ENCODE results near the gene TAS2R41. TPM values are rescaled to one million over a fixed set of nuclear protein-coding genes. Genes with fewer than 3 reads are reported as not detected.

TAS2R41 gene
- total RNA-seq, 1 donor from 2014 or later, result not detected

GRCh38 chr7:143435266-143435665 is 42.4 kb upstream of the TAS2R41 start:
- FAIRE-seq (no peak), DNase-seq (ENCODE audit: low read depth) (peak; percentile 85)
- Histone ChIP-seq H3K27me3 (ENCODE audit: control insufficient read depth, insufficient read depth, low read length) (no peaks in the 10 kb centered on the region), H3K36me3 (ENCODE audit: control insufficient read depth, insufficient read depth, low read length) (no peaks in the 10 kb centered on the region), H3K4me3 (ENCODE audit: low read depth, low read length) (no peak overlapping the region)
- TF ChIP-seq, protein P1, sequence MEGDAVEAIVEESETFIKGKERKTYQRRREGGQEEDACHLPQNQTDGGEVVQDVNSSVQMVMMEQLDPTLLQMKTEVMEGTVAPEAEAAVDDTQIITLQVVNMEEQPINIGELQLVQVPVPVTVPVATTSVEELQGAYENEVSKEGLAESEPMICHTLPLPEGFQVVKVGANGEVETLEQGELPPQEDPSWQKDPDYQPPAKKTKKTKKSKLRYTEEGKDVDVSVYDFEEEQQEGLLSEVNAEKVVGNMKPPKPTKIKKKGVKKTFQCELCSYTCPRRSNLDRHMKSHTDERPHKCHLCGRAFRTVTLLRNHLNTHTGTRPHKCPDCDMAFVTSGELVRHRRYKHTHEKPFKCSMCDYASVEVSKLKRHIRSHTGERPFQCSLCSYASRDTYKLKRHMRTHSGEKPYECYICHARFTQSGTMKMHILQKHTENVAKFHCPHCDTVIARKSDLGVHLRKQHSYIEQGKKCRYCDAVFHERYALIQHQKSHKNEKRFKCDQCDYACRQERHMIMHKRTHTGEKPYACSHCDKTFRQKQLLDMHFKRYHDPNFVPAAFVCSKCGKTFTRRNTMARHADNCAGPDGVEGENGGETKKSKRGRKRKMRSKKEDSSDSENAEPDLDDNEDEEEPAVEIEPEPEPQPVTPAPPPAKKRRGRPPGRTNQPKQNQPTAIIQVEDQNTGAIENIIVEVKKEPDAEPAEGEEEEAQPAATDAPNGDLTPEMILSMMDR (IDR thresholded peaks at IDR 0.05; ENCODE audit: insufficient read depth, low read length, severe bottlenecking), result no peak

GRCh38 chr7:143436325-143436946 is 41.2 kb upstream of the TAS2R41 start:
- TF ChIP-seq, protein P1 (IDR thresholded peaks at IDR 0.05; ENCODE audit: insufficient read depth, low read length, severe bottlenecking), result no peak
- Histone ChIP-seq H3K27me3 (ENCODE audit: control insufficient read depth, insufficient read depth, low read length) (no peaks in the 10 kb centered on the region), H3K4me3 (ENCODE audit: low read depth, low read length) (no peak overlapping the region), H3K36me3 (ENCODE audit: control insufficient read depth, insufficient read depth, low read length) (no peaks in the 10 kb centered on the region)
- FAIRE-seq (no peak), DNase-seq (ENCODE audit: low read depth) (no peak)

- H3K27me3 ChIP-seq (ENCODE audit: control insufficient read depth, insufficient read depth, low read length), result no peaks in the 10 kb centered on the region
- no peak for DNase-seq (ENCODE audit: low read depth)
- no peak overlapping the region for H3K4me3 ChIP-seq (ENCODE audit: low read depth, low read length)
- FAIRE-seq, result no peak
- TF ChIP-seq, protein P1 (IDR thresholded peaks at IDR 0.05; ENCODE audit: insufficient read depth, low read length, severe bottlenecking), result no peak
- no peaks in the 10 kb centered on the region for H3K36me3 ChIP-seq (ENCODE audit: control insufficient read depth, insufficient read depth, low read length)
These were observed 40.1 kb upstream of the TAS2R41 start for GRCh38 chr7:143437578-143437977.

DNA sequence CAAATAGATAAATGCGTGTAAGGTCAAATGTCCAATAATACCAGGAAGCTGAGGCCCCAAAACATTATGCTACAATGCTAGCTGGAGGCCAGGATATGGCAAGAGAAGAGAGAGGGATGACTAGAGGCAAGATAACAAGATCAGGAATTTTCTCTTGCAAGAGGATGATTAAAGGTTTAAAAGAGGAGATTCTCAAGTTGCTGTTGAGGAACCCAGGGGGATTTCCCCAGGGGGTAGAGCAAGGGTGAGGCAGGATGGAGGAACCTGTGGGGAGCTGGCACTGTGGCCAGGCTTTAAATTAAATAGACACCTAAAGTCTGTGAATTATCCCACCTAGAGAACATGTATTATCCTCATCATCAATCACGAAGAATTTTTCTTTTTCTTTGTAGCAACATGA is 37.8 kb upstream of the TAS2R41 start:
- H3K36me3 ChIP-seq (ENCODE audit: control insufficient read depth, insufficient read depth, low read length), result no peaks in the 10 kb centered on the region
- no peak overlapping the region for H3K4me3 ChIP-seq (ENCODE audit: low read depth, low read length)
- TF ChIP-seq, protein P1 (IDR thresholded peaks at IDR 0.05; ENCODE audit: insufficient read depth, low read length, severe bottlenecking), result no peak
- FAIRE-seq (no peak), DNase-seq (ENCODE audit: low read depth) (no peak)
- H3K27me3 ChIP-seq (ENCODE audit: control insufficient read depth, insufficient read depth, low read length), result no peaks in the 10 kb centered on the region

DNA sequence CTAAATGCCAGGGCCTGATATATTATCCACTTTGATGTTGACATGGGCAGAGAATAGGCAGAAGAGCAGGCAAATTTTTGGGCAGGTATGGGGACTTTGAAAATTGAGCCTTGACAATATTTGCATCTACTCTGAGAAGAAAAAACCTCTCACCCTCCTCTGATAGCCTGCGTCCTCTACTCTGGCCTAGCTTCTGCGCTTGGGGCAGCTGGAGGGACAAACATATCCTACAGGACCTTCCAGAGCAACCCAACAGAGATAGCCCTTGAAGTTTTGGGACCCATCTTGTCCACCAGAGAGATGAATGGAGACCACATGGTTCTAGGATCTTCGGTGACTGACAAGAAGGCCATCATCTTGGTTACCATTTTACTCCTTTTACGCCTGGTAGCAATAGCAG is 34.5 kb upstream of the TAS2R41 start, which contains the start of gene TAS2R60:
TAS2R60 (plus strand) TSS at position 301 of the 400 bp plus-strand sequence; CDS start at position 301, 0 bp downstream.
- FAIRE-seq, result no peak

More for the DNA sequence above, 34.5 kb upstream of the TAS2R41 start, which contains the start of gene TAS2R60:
- TF ChIP-seq, protein P1 (IDR thresholded peaks at IDR 0.05; ENCODE audit: insufficient read depth, low read length, severe bottlenecking), result no peak
- H3K27me3 ChIP-seq (ENCODE audit: control insufficient read depth, insufficient read depth, low read length), result no peaks in the 10 kb centered on the region
- no peaks in the 10 kb centered on the region for H3K36me3 ChIP-seq (ENCODE audit: control insufficient read depth, insufficient read depth, low read length)
- no peak within 1 kb of the TSS for H3K4me3 ChIP-seq (ENCODE audit: low read depth, low read length)
- DNase-seq (ENCODE audit: low read depth), result no peak
